BE2C (cell line): ENCODE data around the gene ADCY7.

Experiments
- DNase-seq: peaks from one replicate; pipeline ENCODE4 v3.0.0-alpha.2; 2020
- H3K27me3 ChIP-seq: fragments of 250-450 bp; sonication (Bioruptor Pico); 2 replicates; pipeline ENCODE4 v1.5.1; 2020; ENCODE audit warnings: mild to moderate bottlenecking
- H3K36me3 ChIP-seq: fragments of 250-450 bp; sonication (Bioruptor Pico); 2 replicates; pipeline ENCODE4 v1.5.1; 2020; ENCODE audit warnings: mild to moderate bottlenecking
- H3K4me1 ChIP-seq: fragments of 250-450 bp; sonication (Bioruptor Pico); 2 replicates; pipeline ENCODE4 v1.5.1; 2020
- H3K4me3 ChIP-seq: 2 replicates; pipeline ENCODE4 v1.5.1; 2011; ENCODE audit warnings: low read depth, low read length
- H3K9me3 ChIP-seq: fragments of 250-450 bp; sonication (Bioruptor Pico); 2 replicates; pipeline ENCODE4 v1.5.1; 2020
- CTCF ChIP-seq: IDR thresholded peaks from 2 replicates; pipeline ENCODE4 v1.5.1; 2012; ENCODE audit warnings: mild to moderate bottlenecking, low read depth, low read length

The ADCY7 gene

GRCh38 chr16:50293041-50293783 is 26.9 kb downstream of the ADCY7 start:
- TF ChIP-seq CTCF: no peak
- no peaks in the 10 kb centered on the region for H3K36me3 ChIP-seq
- H3K4me1 ChIP-seq: peaks cover 6% of the 10 kb centered on the region
- no peaks in the 10 kb centered on the region for H3K9me3 ChIP-seq
- no peak overlapping the region for H3K4me3 ChIP-seq
- no peak for DNase-seq
- no peaks in the 10 kb centered on the region for H3K27me3 ChIP-seq

- Histone ChIP-seq H3K27me3 (no peaks in the 10 kb centered on the region), H3K36me3 (no peaks in the 10 kb centered on the region), H3K4me1 (peaks cover 8% of the 10 kb centered on the region), H3K4me3 (no peak overlapping the region), H3K9me3 (no peaks in the 10 kb centered on the region)
- DNase-seq: no peak
- no peak for TF ChIP-seq CTCF
These were observed 27.9 kb downstream of the ADCY7 start for GRCh38 chr16:50293994-50294855.

- Histone ChIP-seq H3K36me3 (no peaks in the 10 kb centered on the region), H3K9me3 (no peaks in the 10 kb centered on the region), H3K4me1 (peaks cover 8% of the 10 kb centered on the region), H3K4me3 (no peak overlapping the region), H3K27me3 (no peaks in the 10 kb centered on the region)
- no peak for DNase-seq
- TF ChIP-seq CTCF: no peak
These were observed 28.6 kb downstream of the ADCY7 start for GRCh38 chr16:50294955-50295354.

GRCh38 chr16:50295541-50296132 is 29.3 kb downstream of the ADCY7 start:
- H3K4me1 ChIP-seq: peaks cover 8% of the 10 kb centered on the region
- no peak for TF ChIP-seq CTCF
- no peaks in the 10 kb centered on the region for H3K27me3 ChIP-seq
- no peak overlapping the region for H3K4me3 ChIP-seq
- no peaks in the 10 kb centered on the region for H3K9me3 ChIP-seq
- no peaks in the 10 kb centered on the region for H3K36me3 ChIP-seq
- no peak for DNase-seq

GRCh38 chr16:50296807-50297206 is 30.5 kb downstream of the ADCY7 start:
- H3K36me3 ChIP-seq: no peaks in the 10 kb centered on the region
- DNase-seq: no peak
- no peaks in the 10 kb centered on the region for H3K9me3 ChIP-seq
- no peaks in the 10 kb centered on the region for H3K27me3 ChIP-seq
- TF ChIP-seq CTCF: no peak
- H3K4me3 ChIP-seq: no peak overlapping the region
- H3K4me1 ChIP-seq: peaks cover 8% of the 10 kb centered on the region
